A549 (cell line): ENCODE measurements around the gene TCEAL8. TPM values are rescaled to one million over a fixed set of nuclear protein-coding genes. Genes with fewer than 3 reads are reported as not detected.
A peak's percentile ranks its signal among the peaks of the same experiment; 100 is the strongest.

Experiments
- ATAC-seq, 2 experiments: fragments of 200-7000 bp in 1 of 2; fragments of >200 bp in 1 of 2; cut with Nextera tagmentation in 1 of 2; cut with Tn5 transposase in 1 of 2; 3 replicates each; pipeline versions ENCODE4 v1.8.0 to v1.9.1; 2018 to 2020; ENCODE audit warnings: mild to moderate bottlenecking in 1 of 2, moderate library complexity in 1 of 2
- CTCF ChIA-PET: fragments of 300-600 bp; sonication (Branson Sonifier 250); formaldehyde crosslinking; extraction: SDS; loops from one replicate; lab custom pipeline; 2021; ENCODE audit warnings: antibody characterized with exemption, inconsistent platforms; lab: Yijun Ruan, JAX
- POLR2A ChIA-PET: fragments of 350-600 bp; formaldehyde crosslinking; extraction: SDS; loops from one replicate; lab custom pipeline; 2021; ENCODE audit warnings: antibody characterized with exemption, inconsistent platforms; lab: Yijun Ruan, JAX
- DNase-seq, 2 experiments: peaks; one replicate each; pipeline versions ENCODE4 v3.0.0 to v3.0.0-alpha.2; 2011 to 2016; ENCODE audit warnings: low read depth in 1 of 2, low spot score in 1 of 2
- FAIRE-seq: peaks from 2 replicates; lab custom pipeline; 2011; peaks lifted over from hg19 to GRCh38; lab: Jason Lieb, UNC
- H3K27ac ChIP-seq, 2 experiments: fragments of >200 bp; sonication (Bioruptor Twin); formaldehyde crosslinking; 3 replicates each; pipeline ENCODE4 v1.5.1; 2016 to 2017
- H3K4me1 ChIP-seq: fragments of >200 bp; sonication (Bioruptor Twin); formaldehyde crosslinking; 3 replicates; pipeline ENCODE4 v1.6.1; 2016
- H3K4me2 ChIP-seq: fragments of >200 bp; sonication (Bioruptor Twin); formaldehyde crosslinking; 3 replicates; pipeline ENCODE4 v1.6.1; 2016
- H3K4me3 ChIP-seq: fragments of >200 bp; sonication (Bioruptor Twin); formaldehyde crosslinking; 3 replicates; pipeline ENCODE4 v1.5.1; 2016
- H3K9me3 ChIP-seq: fragments of >200 bp; sonication (Bioruptor Twin); formaldehyde crosslinking; 3 replicates; pipeline ENCODE4 v1.6.1; 2016
- BHLHE40 ChIP-seq: IDR thresholded peaks from 2 replicates; pipeline ENCODE4 v1.6.1; 2012; ENCODE audit warnings: low read depth, low read length, inconsistent platforms
- EHF ChIP-seq: fragments of 250-450 bp; sonication (Bioruptor Pico); IDR thresholded peaks from 2 replicates; pipeline ENCODE4 v1.5.0; 2020; ENCODE audit warnings: mild to moderate bottlenecking
- EHMT2 ChIP-seq: fragments of 200-600 bp; sonication (generic); IDR thresholded peaks from 2 replicates; pipeline ENCODE4 v1.6.1; 2016; ENCODE audit warnings: antibody characterized with exemption, low read depth, mild to moderate bottlenecking, moderate library complexity
- HDAC2 ChIP-seq: fragments of 200-600 bp; sonication (generic); IDR thresholded peaks from 2 replicates; pipeline ENCODE4 v1.6.1; 2016
- JUN ChIP-seq, 2 experiments: fragments of >200 bp; sonication (Bioruptor Twin); formaldehyde crosslinking; IDR thresholded peaks; 2 replicates in 1 of 2; 3 replicates in 1 of 2; pipeline ENCODE4 v1.6.1; 2016 to 2017
- NFE2L2 ChIP-seq: fragments of 150-350 bp; conservative IDR thresholded peaks from 2 replicates; pipeline ENCODE4 v1.6.1; 2014; ENCODE audit warnings: low read length
- POLR2A ChIP-seq: IDR thresholded peaks from 2 replicates; pipeline ENCODE4 v1.6.1; 2012; ENCODE audit warnings: mild to moderate bottlenecking, low read length
- SMC3 ChIP-seq: fragments of >200 bp; sonication (Bioruptor Twin); formaldehyde crosslinking; IDR thresholded peaks from 3 replicates; pipeline ENCODE4 v1.6.1; 2018; ENCODE audit warnings: inconsistent platforms
- ZC3H11A ChIP-seq: fragments of 450-650 bp; IDR thresholded peaks from 2 replicates; pipeline ENCODE4 v1.6.1; 2014; ENCODE audit warnings: antibody characterized with exemption, mild to moderate bottlenecking
- WGBS: methylation state at CpG from one replicate; pipeline ENCODE4 v1.1.6; 2017; ENCODE audit errors: missing lambda C conversion rate; 5-methylcytosine and 5-hydroxymethylcytosine counted together
- polyA plus RNA-seq, 4 experiments: library from polyadenylated mRNA; depleted of rRNA in 3 of 4; stranded (reverse); fragments of >200 nt; fragmentation: RNase III in 1 of 4; extraction: RNeasy Plus Mini Kit Qiagen cat#74134 plus additional on column Dnase treatment in 1 of 4; gene quantifications; 2 replicates in 3 of 4; 3 replicates in 1 of 4; pipeline ENCODE4 v1.2.3, GENCODE V29; 2011 to 2017
- TF ChIP-seq, protein P1 (sequence below): fragments of >200 bp; sonication (Bioruptor Twin); formaldehyde crosslinking; IDR thresholded peaks from 3 replicates; pipeline ENCODE4 v1.5.1; 2016
- TF ChIP-seq, protein P2 (sequence below): fragments of 200-600 bp; sonication (generic); IDR thresholded peaks from 2 replicates; pipeline ENCODE4 v1.6.1; 2016; ENCODE audit warnings: antibody characterized with exemption, mild to moderate bottlenecking, moderate library complexity
- TF ChIP-seq, protein P3 (sequence below): IDR thresholded peaks from 2 replicates; pipeline ENCODE4 v1.6.1; 2012; ENCODE audit warnings: low read depth, borderline replicate concordance
- TF ChIP-seq, protein P4 (sequence below): fragments of >200 bp; sonication (Bioruptor Twin); formaldehyde crosslinking; IDR thresholded peaks from 3 replicates; pipeline ENCODE4 v1.6.1; 2016
- TF ChIP-seq, protein P5 (sequence below): fragments of >200 bp; sonication (Bioruptor Twin); formaldehyde crosslinking; IDR thresholded peaks from 2 replicates; pipeline ENCODE4 v1.6.1; 2016

Gene TCEAL8
- polyA plus RNA-seq, 2 of the 4 experiments (the other 2 are of a cell fraction): 45.5 to 59.4 TPM

DNA sequence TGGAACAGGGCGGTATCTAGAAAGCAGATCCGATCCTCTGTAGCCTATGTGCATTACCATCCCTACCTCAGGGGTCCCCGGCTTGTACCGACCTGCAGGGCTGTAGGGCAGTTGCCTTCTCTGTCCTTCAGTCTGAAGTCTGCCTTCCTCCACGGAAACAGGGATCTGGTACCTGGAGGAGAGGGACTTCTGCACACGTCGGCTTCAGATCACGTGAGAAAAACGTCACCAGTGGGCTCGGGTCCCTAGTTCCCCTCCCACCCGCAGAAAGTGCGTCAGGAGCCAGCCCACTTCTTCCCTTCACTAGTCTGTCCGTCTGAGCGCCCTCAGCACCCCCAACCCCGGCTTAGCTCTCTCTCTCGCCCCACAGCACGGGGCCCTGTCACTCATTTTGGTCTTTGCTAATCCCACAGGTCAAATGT is 21.6 kb upstream of the TCEAL8 start, which contains the start of gene TCEAL5:
TSS of gene TCEAL5 (minus strand) at position 170 of the 422 bp plus-strand sequence. CDS start 2,187 bp downstream, outside the sequence.
- TF ChIP-seq BHLHE40 (no peak), POLR2A (no peak), SMC3 (no peak)
- TF ChIP-seq, protein P1, sequence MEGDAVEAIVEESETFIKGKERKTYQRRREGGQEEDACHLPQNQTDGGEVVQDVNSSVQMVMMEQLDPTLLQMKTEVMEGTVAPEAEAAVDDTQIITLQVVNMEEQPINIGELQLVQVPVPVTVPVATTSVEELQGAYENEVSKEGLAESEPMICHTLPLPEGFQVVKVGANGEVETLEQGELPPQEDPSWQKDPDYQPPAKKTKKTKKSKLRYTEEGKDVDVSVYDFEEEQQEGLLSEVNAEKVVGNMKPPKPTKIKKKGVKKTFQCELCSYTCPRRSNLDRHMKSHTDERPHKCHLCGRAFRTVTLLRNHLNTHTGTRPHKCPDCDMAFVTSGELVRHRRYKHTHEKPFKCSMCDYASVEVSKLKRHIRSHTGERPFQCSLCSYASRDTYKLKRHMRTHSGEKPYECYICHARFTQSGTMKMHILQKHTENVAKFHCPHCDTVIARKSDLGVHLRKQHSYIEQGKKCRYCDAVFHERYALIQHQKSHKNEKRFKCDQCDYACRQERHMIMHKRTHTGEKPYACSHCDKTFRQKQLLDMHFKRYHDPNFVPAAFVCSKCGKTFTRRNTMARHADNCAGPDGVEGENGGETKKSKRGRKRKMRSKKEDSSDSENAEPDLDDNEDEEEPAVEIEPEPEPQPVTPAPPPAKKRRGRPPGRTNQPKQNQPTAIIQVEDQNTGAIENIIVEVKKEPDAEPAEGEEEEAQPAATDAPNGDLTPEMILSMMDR: no peak
- TF ChIP-seq, protein P2, sequence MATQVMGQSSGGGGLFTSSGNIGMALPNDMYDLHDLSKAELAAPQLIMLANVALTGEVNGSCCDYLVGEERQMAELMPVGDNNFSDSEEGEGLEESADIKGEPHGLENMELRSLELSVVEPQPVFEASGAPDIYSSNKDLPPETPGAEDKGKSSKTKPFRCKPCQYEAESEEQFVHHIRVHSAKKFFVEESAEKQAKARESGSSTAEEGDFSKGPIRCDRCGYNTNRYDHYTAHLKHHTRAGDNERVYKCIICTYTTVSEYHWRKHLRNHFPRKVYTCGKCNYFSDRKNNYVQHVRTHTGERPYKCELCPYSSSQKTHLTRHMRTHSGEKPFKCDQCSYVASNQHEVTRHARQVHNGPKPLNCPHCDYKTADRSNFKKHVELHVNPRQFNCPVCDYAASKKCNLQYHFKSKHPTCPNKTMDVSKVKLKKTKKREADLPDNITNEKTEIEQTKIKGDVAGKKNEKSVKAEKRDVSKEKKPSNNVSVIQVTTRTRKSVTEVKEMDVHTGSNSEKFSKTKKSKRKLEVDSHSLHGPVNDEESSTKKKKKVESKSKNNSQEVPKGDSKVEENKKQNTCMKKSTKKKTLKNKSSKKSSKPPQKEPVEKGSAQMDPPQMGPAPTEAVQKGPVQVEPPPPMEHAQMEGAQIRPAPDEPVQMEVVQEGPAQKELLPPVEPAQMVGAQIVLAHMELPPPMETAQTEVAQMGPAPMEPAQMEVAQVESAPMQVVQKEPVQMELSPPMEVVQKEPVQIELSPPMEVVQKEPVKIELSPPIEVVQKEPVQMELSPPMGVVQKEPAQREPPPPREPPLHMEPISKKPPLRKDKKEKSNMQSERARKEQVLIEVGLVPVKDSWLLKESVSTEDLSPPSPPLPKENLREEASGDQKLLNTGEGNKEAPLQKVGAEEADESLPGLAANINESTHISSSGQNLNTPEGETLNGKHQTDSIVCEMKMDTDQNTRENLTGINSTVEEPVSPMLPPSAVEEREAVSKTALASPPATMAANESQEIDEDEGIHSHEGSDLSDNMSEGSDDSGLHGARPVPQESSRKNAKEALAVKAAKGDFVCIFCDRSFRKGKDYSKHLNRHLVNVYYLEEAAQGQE: no peak
- WGBS: 14% methylated on average over 14 of the region's 17 CpGs
- FAIRE-seq (no peak), DNase-seq (no peak), ATAC-seq (no peak)
- CTCF ChIA-PET: interaction anchor here (1.5 to 1.6 kb wide), 2 partner anchors 9 to 67 kb away, joined by 3 to 4 read pairs; no protein-coding TSS in a partner anchor
- Histone ChIP-seq H3K9me3 (no peaks in the 10 kb centered on the region), H3K4me1 (no peaks in the 10 kb centered on the region), H3K27ac (no peak within 1 kb of the TSS), H3K4me3 (no peak within 1 kb of the TSS), H3K4me2 (peak within 1 kb of the TSS; percentile 36; the same call in 2 of the 3 replicates)
- POLR2A ChIA-PET: no interaction called here

DNA sequence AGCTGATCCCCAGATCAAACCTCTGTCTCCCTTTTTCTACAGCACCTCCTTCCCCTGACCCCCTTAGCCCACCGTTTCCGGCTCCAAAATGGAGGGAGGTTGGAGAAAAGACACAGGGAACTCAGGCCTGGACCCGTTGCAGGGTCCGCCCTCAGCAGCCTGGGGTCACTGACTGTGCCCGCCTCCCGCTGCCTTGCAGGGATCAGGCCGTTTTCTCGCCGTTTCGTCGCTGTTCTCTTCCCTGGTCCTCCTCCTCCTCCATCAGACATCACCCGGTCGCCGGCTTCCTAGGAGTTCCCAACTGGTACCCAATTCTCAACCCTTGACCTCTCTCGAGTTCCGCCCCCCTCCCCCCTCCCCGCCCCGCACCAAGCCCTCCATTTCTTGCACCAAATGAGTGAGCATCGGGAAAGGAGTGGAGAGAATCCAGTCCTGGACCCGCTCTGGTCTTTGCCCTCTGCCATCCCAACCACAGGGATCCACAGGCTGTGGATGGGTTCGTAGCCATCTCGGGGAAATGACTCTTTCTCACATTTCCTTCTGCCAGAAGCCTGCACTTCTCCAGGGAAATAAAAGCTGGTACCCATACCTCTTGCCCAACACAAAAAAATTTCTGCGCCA is 21.1 kb upstream of the TCEAL8 start:
- no peaks in the 10 kb centered on the region for H3K4me1 ChIP-seq
- FAIRE-seq (no peak), DNase-seq (no peak), ATAC-seq (no peak)
- H3K9me3 ChIP-seq: no peaks in the 10 kb centered on the region
- H3K27ac ChIP-seq: no peak overlapping the region
- POLR2A ChIA-PET: no interaction called here
- WGBS: 23% methylated on average over 18 of the region's 23 CpGs
- CTCF ChIA-PET: interaction anchor here (1.5 to 1.6 kb wide), 2 partner anchors 9 to 67 kb away, joined by 3 to 4 read pairs; no protein-coding TSS in a partner anchor
- no peak for TF ChIP-seq HDAC2
- TF ChIP-seq, protein P3, sequence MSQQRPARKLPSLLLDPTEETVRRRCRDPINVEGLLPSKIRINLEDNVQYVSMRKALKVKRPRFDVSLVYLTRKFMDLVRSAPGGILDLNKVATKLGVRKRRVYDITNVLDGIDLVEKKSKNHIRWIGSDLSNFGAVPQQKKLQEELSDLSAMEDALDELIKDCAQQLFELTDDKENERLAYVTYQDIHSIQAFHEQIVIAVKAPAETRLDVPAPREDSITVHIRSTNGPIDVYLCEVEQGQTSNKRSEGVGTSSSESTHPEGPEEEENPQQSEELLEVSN: no peak
- TF ChIP-seq, protein P4, sequence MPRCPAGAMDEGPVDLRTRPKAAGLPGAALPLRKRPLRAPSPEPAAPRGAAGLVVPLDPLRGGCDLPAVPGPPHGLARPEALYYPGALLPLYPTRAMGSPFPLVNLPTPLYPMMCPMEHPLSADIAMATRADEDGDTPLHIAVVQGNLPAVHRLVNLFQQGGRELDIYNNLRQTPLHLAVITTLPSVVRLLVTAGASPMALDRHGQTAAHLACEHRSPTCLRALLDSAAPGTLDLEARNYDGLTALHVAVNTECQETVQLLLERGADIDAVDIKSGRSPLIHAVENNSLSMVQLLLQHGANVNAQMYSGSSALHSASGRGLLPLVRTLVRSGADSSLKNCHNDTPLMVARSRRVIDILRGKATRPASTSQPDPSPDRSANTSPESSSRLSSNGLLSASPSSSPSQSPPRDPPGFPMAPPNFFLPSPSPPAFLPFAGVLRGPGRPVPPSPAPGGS: no peak
- no peak for TF ChIP-seq JUN (IDR thresholded peaks at IDR 0.05)
- no peak for TF ChIP-seq NFE2L2
- TF ChIP-seq, protein P5, sequence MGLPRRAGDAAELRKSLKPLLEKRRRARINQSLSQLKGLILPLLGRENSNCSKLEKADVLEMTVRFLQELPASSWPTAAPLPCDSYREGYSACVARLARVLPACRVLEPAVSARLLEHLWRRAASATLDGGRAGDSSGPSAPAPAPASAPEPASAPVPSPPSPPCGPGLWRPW: no peak
- peak overlapping the region; percentile 36; the same call in 1 of the 3 replicates for H3K4me2 ChIP-seq
- no peak overlapping the region for H3K4me3 ChIP-seq

DNA sequence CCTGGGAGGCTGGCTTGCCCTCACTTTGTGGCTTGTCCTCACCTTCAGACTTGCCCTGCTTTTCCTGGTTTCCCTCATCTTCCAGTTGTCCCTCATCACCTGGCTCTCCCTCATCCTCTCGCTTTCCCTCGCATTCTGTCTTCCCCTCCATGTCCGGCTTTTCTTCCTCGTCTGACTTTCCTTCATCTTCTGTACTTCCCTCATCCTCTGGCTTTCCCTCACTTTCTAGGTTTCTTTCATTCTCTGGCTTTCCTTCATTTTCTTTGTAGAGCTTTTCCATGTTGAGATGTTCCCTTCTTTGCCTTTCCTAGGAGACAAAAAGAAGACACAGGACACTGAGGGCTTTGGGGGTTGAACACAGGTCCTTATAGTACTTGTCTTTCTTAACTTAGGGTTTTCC is 19.3 kb upstream of the TCEAL8 start:
- peak; percentile 28 for FAIRE-seq
- ChIA-PET POLR2A (no interaction called here), CTCF (no interaction called here)
- H3K27ac ChIP-seq: no peak overlapping the region
- 84% methylated on average over 4 of the region's 4 CpGs for WGBS
- H3K4me2 ChIP-seq: no peak overlapping the region
- ATAC-seq: no peak
- H3K9me3 ChIP-seq: no peaks in the 10 kb centered on the region
- H3K4me1 ChIP-seq: no peaks in the 10 kb centered on the region
- no peak for TF ChIP-seq EHF
- no peak for TF ChIP-seq ZC3H11A
- no peak for TF ChIP-seq EHMT2
- no peak for DNase-seq
- no peak overlapping the region for H3K4me3 ChIP-seq
